PC-3 (cell line): ENCODE data around the gene GPBAR1. TPM values are rescaled to one million over a fixed set of nuclear protein-coding genes. Genes with fewer than 3 reads are reported as not detected.

Source experiments
- ATAC-seq: fragments of 200-7000 bp; cut with Tn5 transposase; 2 replicates; pipeline ENCODE4 v1.9.1; 2020; ENCODE audit warnings: mild to moderate bottlenecking, moderate library complexity
- BruUV-seq: library from RNA; stranded (reverse); fragments of 400-500 nt; replicated peaks from 2 replicates; lab custom pipeline; 2021; lab: Mats Ljungman, UMichigan
- CTCF ChIA-PET: fragments of 300-600 bp; sonication (Branson Sonifier 250); formaldehyde crosslinking; loops from one replicate; lab custom pipeline; 2022; ENCODE audit warnings: antibody characterized with exemption; lab: Charles Lee
- POLR2A ChIA-PET: fragments of 300-600 bp; sonication (Branson Sonifier 250); formaldehyde crosslinking; loops from one replicate; lab custom pipeline; 2022; ENCODE audit warnings: antibody characterized with exemption; ENCODE audit not compliant: unreplicated experiment; lab: Charles Lee
- DNase-seq: peaks from one replicate; pipeline ENCODE4 v3.0.0-alpha.2; 2015
- H2AFZ ChIP-seq: fragments of 300-600 bp; sonication (generic); 2 replicates; pipeline ENCODE4 v1.6.0; 2016; ENCODE audit warnings: antibody characterized with exemption, low read length
- H3F3A ChIP-seq: fragments of 300-600 bp; sonication (generic); one replicate; pipeline ENCODE4 v1.6.0; 2017; ENCODE audit warnings: antibody characterized with exemption, low read length, control low read depth, mild to moderate bottlenecking; ENCODE audit not compliant: unreplicated experiment
- H3K27ac ChIP-seq: fragments of 300-600 bp; sonication (generic); 2 replicates; pipeline ENCODE4 v1.5.1; 2016; ENCODE audit warnings: mild to moderate bottlenecking, low read length
- H3K27me3 ChIP-seq: fragments of 300-600 bp; sonication (generic); 2 replicates; pipeline ENCODE4 v1.6.1; 2016; ENCODE audit warnings: low read length, mixed read lengths
- H3K36me3 ChIP-seq: fragments of 300-600 bp; sonication (generic); 2 replicates; pipeline ENCODE4 v1.6.1; 2016; ENCODE audit warnings: low read depth, mixed run types, low read length, mixed read lengths
- H3K4me1 ChIP-seq: fragments of 300-600 bp; sonication (generic); 2 replicates; pipeline ENCODE4 v1.5.1; 2016; ENCODE audit warnings: low read length; ENCODE audit not compliant: insufficient read depth
- H3K4me2 ChIP-seq: fragments of 300-600 bp; sonication (generic); 2 replicates; pipeline ENCODE4 v1.6.0; 2016; ENCODE audit warnings: low read length
- H3K4me3 ChIP-seq: fragments of 300-600 bp; sonication (generic); 2 replicates; pipeline ENCODE4 v1.5.1; 2016; ENCODE audit warnings: mild to moderate bottlenecking, low read length, mixed read lengths
- H3K79me2 ChIP-seq: fragments of 300-600 bp; sonication (generic); 2 replicates; pipeline ENCODE4 v1.6.1; 2017; ENCODE audit warnings: low read length, mixed read lengths
- H3K9ac ChIP-seq: fragments of 300-600 bp; sonication (generic); 2 replicates; pipeline ENCODE4 v1.6.0; 2016; ENCODE audit warnings: mild to moderate bottlenecking, low read length
- H3K9me2 ChIP-seq: fragments of 300-600 bp; sonication (generic); replicated peaks from 2 replicates; pipeline ENCODE4 v1.6.1; 2016; ENCODE audit warnings: mixed run types, low read length, mixed read lengths
- H3K9me3 ChIP-seq: fragments of 300-600 bp; sonication (generic); 2 replicates; pipeline ENCODE4 v1.6.1; 2016; ENCODE audit warnings: low read length, mixed read lengths
- H4K20me1 ChIP-seq: fragments of 300-600 bp; sonication (generic); 2 replicates; pipeline ENCODE4 v1.6.1; 2016; ENCODE audit warnings: low read length, mixed read lengths
- EZH2 ChIP-seq: fragments of 300-600 bp; sonication (generic); IDR thresholded peaks from one replicate; pipeline ENCODE4 v1.6.1; 2017; ENCODE audit warnings: antibody characterized with exemption, mild to moderate bottlenecking, low read length; ENCODE audit not compliant: unreplicated experiment
- EZH2phosphoT487 ChIP-seq: fragments of 300-600 bp; sonication (generic); IDR thresholded peaks from 2 replicates; pipeline ENCODE4 v1.6.1; 2018; ENCODE audit warnings: mild to moderate bottlenecking, antibody characterized with exemption, low read length, borderline replicate concordance
- intact Hi-C: fragments of 100-400 bp; cut with micrococcal nuclease; formaldehyde crosslinking; loops from 2 replicates; pipeline ENCODE4 v1.9.0; 2023
- total RNA-seq: library from RNA; depleted of rRNA; stranded (reverse); fragments of >200 nt; gene quantifications from 2 replicates; pipeline ENCODE4 v1.2.3, GENCODE V29; 2014
- TF ChIP-seq, protein P1 (sequence below): fragments of 300-600 bp; sonication (generic); conservative IDR thresholded peaks from 2 replicates; pipeline ENCODE4 v1.5.1; 2017; ENCODE audit warnings: antibody characterized with exemption, low read depth, mild to moderate bottlenecking, low read length

Gene GPBAR1
- total RNA-seq, 1 experiment from 2014 or later = 0.18 TPM

DNA sequence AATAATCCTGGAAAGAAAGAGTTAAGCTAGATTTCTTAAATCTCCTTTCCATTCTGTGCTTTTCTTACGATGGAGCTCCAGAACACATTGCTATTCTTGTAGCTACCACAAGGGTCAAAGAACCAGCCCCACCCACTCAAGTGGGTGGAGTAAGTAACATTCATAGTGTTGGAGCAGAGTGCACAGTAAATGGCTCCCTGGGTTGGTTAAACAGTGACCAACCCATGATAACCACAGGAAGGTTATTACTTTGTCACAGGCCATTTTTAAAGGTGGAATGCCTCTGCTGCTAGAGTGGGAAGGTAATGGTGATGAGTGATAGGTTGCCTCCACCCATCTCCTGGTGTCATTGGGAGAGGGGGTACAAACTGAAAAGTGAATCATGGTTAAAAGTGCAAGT lies 29.9 kb upstream of the GPBAR1 start:
- no peaks in the 10 kb centered on the region for H3K9me3 ChIP-seq
- ATAC-seq (no peak; the same call in 1 of the 2 replicates), DNase-seq (peak; percentile 51)
- H3K9ac ChIP-seq = no peak overlapping the region
- peaks cover 17% of the 10 kb centered on the region for H3F3A ChIP-seq
- no peak overlapping the region for H3K4me2 ChIP-seq
- H3K4me1 ChIP-seq = peaks cover 28% of the 10 kb centered on the region
- TF ChIP-seq, protein P1, sequence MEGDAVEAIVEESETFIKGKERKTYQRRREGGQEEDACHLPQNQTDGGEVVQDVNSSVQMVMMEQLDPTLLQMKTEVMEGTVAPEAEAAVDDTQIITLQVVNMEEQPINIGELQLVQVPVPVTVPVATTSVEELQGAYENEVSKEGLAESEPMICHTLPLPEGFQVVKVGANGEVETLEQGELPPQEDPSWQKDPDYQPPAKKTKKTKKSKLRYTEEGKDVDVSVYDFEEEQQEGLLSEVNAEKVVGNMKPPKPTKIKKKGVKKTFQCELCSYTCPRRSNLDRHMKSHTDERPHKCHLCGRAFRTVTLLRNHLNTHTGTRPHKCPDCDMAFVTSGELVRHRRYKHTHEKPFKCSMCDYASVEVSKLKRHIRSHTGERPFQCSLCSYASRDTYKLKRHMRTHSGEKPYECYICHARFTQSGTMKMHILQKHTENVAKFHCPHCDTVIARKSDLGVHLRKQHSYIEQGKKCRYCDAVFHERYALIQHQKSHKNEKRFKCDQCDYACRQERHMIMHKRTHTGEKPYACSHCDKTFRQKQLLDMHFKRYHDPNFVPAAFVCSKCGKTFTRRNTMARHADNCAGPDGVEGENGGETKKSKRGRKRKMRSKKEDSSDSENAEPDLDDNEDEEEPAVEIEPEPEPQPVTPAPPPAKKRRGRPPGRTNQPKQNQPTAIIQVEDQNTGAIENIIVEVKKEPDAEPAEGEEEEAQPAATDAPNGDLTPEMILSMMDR = peak; percentile 44; the same call in 1 of the 2 replicates
- no peak for TF ChIP-seq EZH2
- no peak for TF ChIP-seq EZH2phosphoT487
- H3K4me3 ChIP-seq = no peak overlapping the region
- peaks cover 59% of the 10 kb centered on the region for H3K36me3 ChIP-seq
- H2AFZ ChIP-seq = no peak overlapping the region
- CTCF ChIA-PET = interaction anchor here (0.7 kb wide), 1 partner anchor 1755 kb away, joined by 4 read pairs; no protein-coding TSS in a partner anchor
- peaks cover 10% of the 10 kb centered on the region; the same call in 1 of the 2 replicates for H3K79me2 ChIP-seq
- H3K9me2 ChIP-seq = no peaks in the 10 kb centered on the region
- intact Hi-C loops = no loop called here
- BruUV-seq = no TSS peak
- POLR2A ChIA-PET = no interaction called here
- no peaks in the 10 kb centered on the region for H3K27me3 ChIP-seq
- H4K20me1 ChIP-seq = no peaks in the 10 kb centered on the region
- H3K27ac ChIP-seq = no peak overlapping the region

DNA sequence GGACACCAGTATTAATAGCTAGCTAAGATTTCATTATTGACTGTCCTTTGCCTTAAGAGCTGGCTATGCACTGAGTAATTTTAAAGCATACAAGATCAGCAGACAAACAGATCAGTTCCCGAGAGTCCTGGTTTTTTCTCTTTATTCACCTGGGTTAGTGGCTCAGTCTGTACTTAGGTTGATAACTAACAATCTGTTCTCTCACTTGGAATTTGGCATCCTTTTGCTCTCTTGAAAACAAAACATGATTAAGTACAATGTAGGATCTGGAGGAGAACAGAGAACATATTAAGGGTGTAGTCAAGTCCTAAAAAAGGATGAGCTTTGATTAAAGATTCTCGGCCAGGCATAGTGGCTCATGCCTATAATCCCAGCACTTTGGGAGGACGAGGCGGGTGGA lies 27.3 kb upstream of the GPBAR1 start:
- H3K9me2 ChIP-seq = no peaks in the 10 kb centered on the region
- no peak for DNase-seq
- no peaks in the 10 kb centered on the region for H3K9me3 ChIP-seq
- no peak overlapping the region for H2AFZ ChIP-seq
- no peak for ATAC-seq
- BruUV-seq = no TSS peak
- H3K79me2 ChIP-seq = peaks cover 10% of the 10 kb centered on the region; the same call in 1 of the 2 replicates
- intact Hi-C loops = no loop called here
- ChIA-PET POLR2A (interaction anchor here (0.6 kb wide), 1 partner anchor 54 kb away, joined by 3 read pairs; no protein-coding TSS in a partner anchor), CTCF (no interaction called here)
- TF ChIP-seq, protein P1 = no peak
- no peak for TF ChIP-seq EZH2
- no peak for TF ChIP-seq EZH2phosphoT487
- H3K36me3 ChIP-seq = peaks cover 57% of the 10 kb centered on the region
- no peaks in the 10 kb centered on the region for H4K20me1 ChIP-seq
- peaks cover 25% of the 10 kb centered on the region for H3K4me1 ChIP-seq
- H3K27me3 ChIP-seq = no peaks in the 10 kb centered on the region
- H3K4me3 ChIP-seq = no peak overlapping the region
- H3F3A ChIP-seq = peaks cover 15% of the 10 kb centered on the region
- H3K9ac ChIP-seq = no peak overlapping the region
- H3K27ac ChIP-seq = no peak overlapping the region
- no peak overlapping the region for H3K4me2 ChIP-seq

DNA sequence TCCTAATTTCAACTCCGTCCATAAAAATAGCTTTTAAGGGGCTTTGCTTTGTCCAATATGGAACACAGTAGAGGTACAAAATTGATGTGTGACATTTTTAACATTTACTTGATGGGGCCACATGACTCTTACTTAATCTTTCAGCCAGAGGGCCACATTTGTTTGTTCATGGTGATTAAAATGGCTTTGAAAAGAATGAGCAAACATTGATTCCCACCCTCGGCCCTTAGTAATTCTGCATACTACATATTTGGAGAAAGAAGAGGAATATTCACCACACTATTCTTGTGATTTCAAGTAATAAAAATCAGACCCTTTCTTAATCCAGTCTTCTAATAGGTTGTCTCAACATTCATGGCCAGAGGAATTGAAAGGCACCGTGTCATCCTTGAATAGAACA lies 26.3 kb upstream of the GPBAR1 start:
- BruUV-seq = no TSS peak
- intact Hi-C loops = no loop called here
- Histone ChIP-seq H3K9me2 (no peaks in the 10 kb centered on the region), H3K9ac (no peak overlapping the region), H4K20me1 (no peaks in the 10 kb centered on the region), H3F3A (peaks cover 6% of the 10 kb centered on the region), H3K4me2 (no peak overlapping the region), H3K4me1 (peaks cover 16% of the 10 kb centered on the region), H3K27ac (no peak overlapping the region), H2AFZ (no peak overlapping the region), H3K79me2 (peaks cover 10% of the 10 kb centered on the region; the same call in 1 of the 2 replicates), H3K4me3 (no peak overlapping the region), H3K36me3 (peaks cover 64% of the 10 kb centered on the region), H3K9me3 (no peaks in the 10 kb centered on the region), H3K27me3 (no peaks in the 10 kb centered on the region)
- TF ChIP-seq, protein P1 = no peak
- TF ChIP-seq EZH2 (no peak), EZH2phosphoT487 (no peak)
- POLR2A ChIA-PET = no interaction called here
- no peak for DNase-seq
- CTCF ChIA-PET = no interaction called here
- 0 out of 2 replicates have a peak, but pooled peaks have one; percentile 33 for ATAC-seq
